PFSK-1 (cell line): ENCODE results near the gene BTK.

Experiments
- FOXP2 ChIP-seq: optimal IDR thresholded peaks from 2 replicates; pipeline ENCODE3; 2011; ENCODE audit warnings: borderline replicate concordance, control low read depth, inconsistent platforms; ENCODE audit not compliant: insufficient read depth; ENCODE audit errors: extremely low read length, extremely low read depth
- POLR2AphosphoS5 ChIP-seq: IDR thresholded peaks from 2 replicates; pipeline ENCODE4 v1.6.1; 2012; ENCODE audit warnings: low read depth, mild to moderate bottlenecking, control low read depth, low read length, moderate library complexity
- SIN3A ChIP-seq: IDR thresholded peaks from 2 replicates; pipeline ENCODE4 v1.6.1; 2012; ENCODE audit warnings: mild to moderate bottlenecking, low read length, moderate library complexity, borderline replicate concordance; ENCODE audit not compliant: insufficient read depth
- TAF1 ChIP-seq: IDR thresholded peaks from 2 replicates; pipeline ENCODE4 v1.6.1; 2012; ENCODE audit warnings: low read length, control low read depth, borderline replicate concordance; ENCODE audit not compliant: insufficient read depth
- TF ChIP-seq, protein P1 (sequence below), 2 experiments: IDR thresholded peaks; 2 replicates each; pipeline versions ENCODE4 v1.6.1 to v1.8.0; 2011 to 2012; ENCODE audit warnings: low read depth in 2 of 2, low read length in 2 of 2, control low read depth in 1 of 2, inconsistent platforms in 1 of 2, mild to moderate bottlenecking in 1 of 2, moderate library complexity in 1 of 2; ENCODE audit not compliant: insufficient read depth in 1 of 2

Gene BTK

DNA sequence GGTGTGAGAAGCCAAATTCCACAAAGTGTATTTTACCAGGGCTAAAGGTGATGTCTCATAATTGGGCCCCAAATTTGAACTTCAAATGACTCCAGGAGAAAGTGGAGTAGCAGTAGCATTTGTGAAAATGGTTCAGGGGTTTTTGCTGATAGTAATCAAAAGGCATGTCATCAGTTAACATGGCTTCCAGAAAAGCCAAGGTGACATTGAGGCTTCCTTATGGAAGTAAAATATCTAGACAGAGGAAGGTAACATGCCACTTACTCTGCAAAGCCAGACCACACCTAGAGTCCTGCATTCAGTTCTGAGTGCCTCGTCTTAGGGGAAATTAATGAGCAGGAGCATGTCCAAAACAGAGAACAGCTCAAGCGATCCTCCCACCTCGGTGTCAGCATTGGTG, 2.6 kb upstream of the BTK start:
- TF ChIP-seq SIN3A = no peak
- TF ChIP-seq TAF1 = no peak
- TF ChIP-seq FOXP2 = no peak

DNA sequence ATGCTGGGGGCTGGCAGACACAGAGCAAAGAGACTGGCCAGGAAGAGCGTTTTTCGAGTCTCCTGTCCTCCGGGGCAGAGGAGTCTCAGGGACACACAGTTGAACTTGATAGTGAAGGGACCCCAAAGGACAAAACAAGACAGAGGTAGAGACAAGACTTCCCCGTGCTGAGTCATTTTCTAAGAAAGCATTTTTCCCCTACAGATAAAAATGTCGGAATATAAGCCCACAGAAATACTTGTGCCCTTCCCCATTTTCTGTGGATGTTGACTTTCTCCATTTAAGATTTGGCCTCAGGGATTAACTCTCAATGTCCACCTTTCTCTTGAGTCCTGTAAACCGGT, 523 bp upstream of the BTK start:
- TF ChIP-seq, protein P1, sequence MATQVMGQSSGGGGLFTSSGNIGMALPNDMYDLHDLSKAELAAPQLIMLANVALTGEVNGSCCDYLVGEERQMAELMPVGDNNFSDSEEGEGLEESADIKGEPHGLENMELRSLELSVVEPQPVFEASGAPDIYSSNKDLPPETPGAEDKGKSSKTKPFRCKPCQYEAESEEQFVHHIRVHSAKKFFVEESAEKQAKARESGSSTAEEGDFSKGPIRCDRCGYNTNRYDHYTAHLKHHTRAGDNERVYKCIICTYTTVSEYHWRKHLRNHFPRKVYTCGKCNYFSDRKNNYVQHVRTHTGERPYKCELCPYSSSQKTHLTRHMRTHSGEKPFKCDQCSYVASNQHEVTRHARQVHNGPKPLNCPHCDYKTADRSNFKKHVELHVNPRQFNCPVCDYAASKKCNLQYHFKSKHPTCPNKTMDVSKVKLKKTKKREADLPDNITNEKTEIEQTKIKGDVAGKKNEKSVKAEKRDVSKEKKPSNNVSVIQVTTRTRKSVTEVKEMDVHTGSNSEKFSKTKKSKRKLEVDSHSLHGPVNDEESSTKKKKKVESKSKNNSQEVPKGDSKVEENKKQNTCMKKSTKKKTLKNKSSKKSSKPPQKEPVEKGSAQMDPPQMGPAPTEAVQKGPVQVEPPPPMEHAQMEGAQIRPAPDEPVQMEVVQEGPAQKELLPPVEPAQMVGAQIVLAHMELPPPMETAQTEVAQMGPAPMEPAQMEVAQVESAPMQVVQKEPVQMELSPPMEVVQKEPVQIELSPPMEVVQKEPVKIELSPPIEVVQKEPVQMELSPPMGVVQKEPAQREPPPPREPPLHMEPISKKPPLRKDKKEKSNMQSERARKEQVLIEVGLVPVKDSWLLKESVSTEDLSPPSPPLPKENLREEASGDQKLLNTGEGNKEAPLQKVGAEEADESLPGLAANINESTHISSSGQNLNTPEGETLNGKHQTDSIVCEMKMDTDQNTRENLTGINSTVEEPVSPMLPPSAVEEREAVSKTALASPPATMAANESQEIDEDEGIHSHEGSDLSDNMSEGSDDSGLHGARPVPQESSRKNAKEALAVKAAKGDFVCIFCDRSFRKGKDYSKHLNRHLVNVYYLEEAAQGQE (IDR thresholded peaks at IDR 0.05; ENCODE audit: insufficient read depth in 1 of 2, low read depth in 2 of 2, low read length in 2 of 2) = no peak
- no peak for TF ChIP-seq FOXP2
- no peak for TF ChIP-seq TAF1
- TF ChIP-seq SIN3A = no peak
- no peak for TF ChIP-seq POLR2AphosphoS5

DNA sequence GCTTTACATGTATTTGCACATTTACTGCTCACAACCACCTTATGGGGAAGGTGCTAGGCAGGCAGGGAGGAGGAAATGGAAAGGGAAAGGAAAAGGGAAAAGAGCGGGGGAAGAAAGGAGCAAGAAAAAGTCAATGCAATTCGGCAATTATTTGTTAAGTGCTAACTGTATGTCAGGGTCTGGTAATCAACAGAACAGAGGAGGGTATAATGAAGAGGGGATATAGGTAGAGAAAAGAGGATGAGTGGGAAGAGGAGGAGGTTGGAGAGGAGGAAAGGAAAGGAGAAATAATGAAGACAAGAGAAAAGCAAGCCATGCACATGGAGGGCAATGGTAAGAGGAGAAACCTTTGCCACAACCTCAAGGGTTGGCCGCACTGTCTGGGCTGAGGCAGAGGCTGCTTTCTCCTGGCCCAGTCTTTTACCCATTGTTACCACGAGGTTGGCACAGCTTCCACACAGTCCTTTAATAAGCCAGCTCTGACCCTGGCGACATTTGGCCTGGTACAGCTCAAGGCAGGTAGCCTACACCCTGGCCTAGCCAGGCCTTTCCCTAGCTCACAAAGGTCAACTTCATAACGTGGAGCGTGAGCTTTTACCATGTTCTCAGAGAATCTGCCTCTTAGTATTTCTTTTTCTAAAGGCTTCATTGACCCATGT, 836 bp downstream of the BTK start:
- no peak for TF ChIP-seq FOXP2
- TF ChIP-seq POLR2AphosphoS5 = no peak
- TF ChIP-seq TAF1 = no peak
- TF ChIP-seq, protein P1 (IDR thresholded peaks at IDR 0.05; ENCODE audit: insufficient read depth in 1 of 2, low read depth in 2 of 2, low read length in 2 of 2) = no peak
- no peak for TF ChIP-seq SIN3A

DNA sequence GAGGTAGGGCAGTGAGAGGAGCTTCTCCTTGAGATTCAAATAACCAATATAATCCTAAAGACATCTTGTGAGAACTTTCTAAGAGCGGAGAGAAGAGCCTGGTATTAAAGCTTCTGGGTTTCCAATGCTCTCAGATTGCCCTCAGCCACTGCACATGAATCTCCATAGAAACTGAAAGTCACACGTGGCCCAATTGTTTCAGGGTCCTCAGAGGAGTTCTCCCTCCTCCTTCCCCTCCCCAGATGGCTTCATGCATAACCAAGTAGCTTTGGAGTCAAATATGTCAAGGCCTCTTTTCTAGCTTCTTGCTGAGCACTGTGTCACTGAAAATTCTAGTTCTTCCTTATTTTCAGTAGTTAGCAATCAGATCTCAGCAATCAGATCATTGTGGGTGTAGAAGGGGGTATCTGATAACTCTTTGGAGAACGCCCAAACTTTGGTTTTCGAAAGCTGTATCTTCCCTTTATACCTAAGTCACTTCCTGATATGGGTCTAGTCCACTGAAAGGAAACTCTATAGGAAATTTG, 2.2 kb downstream of the BTK start:
- TF ChIP-seq POLR2AphosphoS5 = no peak
- no peak for TF ChIP-seq TAF1
- TF ChIP-seq SIN3A = no peak
- TF ChIP-seq FOXP2 = no peak
- TF ChIP-seq, protein P1 (IDR thresholded peaks at IDR 0.05; ENCODE audit: insufficient read depth in 1 of 2, low read depth in 2 of 2, low read length in 2 of 2) = no peak

DNA sequence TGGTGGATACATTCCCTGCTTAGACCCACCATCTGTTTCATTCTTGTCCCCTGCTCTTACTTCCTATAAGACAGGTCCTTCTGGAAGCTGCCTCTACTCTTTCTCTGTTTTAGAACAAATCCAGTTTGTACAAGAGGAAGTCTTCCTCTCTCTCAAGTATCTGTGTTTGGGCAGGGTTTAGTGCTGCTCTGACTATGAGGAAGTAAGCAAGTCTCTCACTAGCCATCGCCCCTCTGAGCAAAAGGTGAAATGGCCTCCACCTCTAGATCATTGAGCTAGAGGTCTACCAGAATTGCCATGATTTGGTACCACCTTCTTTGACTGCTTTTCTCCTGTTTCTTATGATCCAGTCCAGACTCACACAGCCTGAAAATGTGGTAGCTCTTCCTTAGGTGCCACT, 8.4 kb downstream of the BTK start:
- TF ChIP-seq POLR2AphosphoS5 (no peak), FOXP2 (no peak), SIN3A (no peak), TAF1 (no peak)
- TF ChIP-seq, protein P1 (IDR thresholded peaks at IDR 0.05; ENCODE audit: insufficient read depth in 1 of 2, low read depth in 2 of 2, low read length in 2 of 2) = no peak
